A549 treated with DMSO at 1 μM for 4 hours (cell line): ENCODE data around the gene FAM184B. TPM values are rescaled to one million over a fixed set of nuclear protein-coding genes. Genes with fewer than 3 reads are reported as not detected.

ENCODE experiments used
- total RNA-seq: library from RNA; stranded (reverse); fragments of 200-300 nt; extraction: Qiagen RNA extraction; gene quantifications from 5 replicates; pipeline ENCODE4 v1.2.3, GENCODE V29; 2022; ENCODE audit warnings: low read depth

The FAM184B gene
- total RNA-seq: 0.02 to 0.05 TPM (median 0.03 TPM) in 3 of 5 replicates, not detected in the others

GRCh38 chr4:17781300-17782287 is at the start of gene FAM184B:
TSS of gene FAM184B (minus strand) at chr4:17781621. CDS start at chr4:17781299, 322 bp downstream.

DNA sequence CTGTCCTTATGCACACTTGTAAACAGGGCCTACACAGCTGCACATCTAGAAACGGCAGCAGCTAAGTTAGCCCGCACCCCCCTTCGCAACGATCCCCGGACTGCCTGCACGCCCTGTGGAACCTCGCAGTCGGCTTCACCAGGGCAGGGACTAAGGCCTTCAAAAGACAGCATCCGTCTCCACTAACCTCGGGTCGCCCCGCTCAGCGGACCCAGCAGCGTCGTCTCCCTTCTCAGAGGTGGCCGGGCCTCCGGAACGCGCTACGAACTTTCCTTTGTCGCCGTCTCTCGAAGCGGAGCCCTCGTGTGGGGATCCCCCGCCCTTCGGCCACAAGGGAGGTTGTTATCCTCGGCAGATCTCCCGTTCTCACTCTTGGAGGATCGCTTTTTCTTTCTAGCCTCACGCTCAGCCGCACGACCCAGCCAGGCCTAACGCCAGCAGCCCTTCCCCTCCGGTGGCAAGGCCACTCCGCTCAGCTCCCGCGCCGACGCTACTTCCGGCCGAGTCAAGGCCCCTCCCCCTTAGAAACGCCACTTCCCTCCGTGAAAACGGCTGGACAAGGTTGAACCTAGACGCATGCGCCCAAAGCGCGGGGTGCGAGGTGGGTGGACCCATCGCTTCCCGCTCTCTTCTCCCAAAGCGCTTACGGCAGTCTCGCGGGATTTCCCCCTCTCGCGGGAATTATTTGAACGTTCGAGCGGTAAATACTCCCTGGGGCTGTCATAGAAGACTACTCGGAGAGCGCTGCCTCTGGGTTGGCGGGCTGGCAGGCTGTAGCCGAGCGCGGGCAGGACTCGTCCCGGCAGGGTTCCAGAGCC is 29.0 kb upstream of the FAM184B start, which contains the start of the genes DCAF16 and NCAPG:
TSS of gene DCAF16 (minus strand) at position 498 of the 818 bp plus-strand sequence. CDS start 6,616 bp downstream, outside the sequence.
TSS of gene NCAPG (plus strand) at position 720 of the 818 bp plus-strand sequence. CDS start 99 bp downstream, outside the sequence.

GRCh38 chr4:17614416-17615299 is 166.8 kb downstream of the FAM184B start, which contains the start of gene MED28:
TSS of gene MED28 (plus strand) at chr4:17614641. CDS start at chr4:17614655, 14 bp downstream.

Other genes starting within 250 kb of the FAM184B start
- 34.4 to 42.5 TPM (median 37.0 TPM) in 5 replicates for gene LAP3, start 204.4 kb downstream of the FAM184B start, total RNA-seq
- 26.8 to 35.6 TPM (median 32.9 TPM) in 5 replicates for gene MED28, start 167.0 kb downstream of the FAM184B start, total RNA-seq
- 5.1 to 11.8 TPM (median 7.4 TPM) in 5 replicates for gene DCAF16, start 29.1 kb upstream of the FAM184B start, total RNA-seq
- 20.4 to 32.9 TPM (median 29.1 TPM) in 5 replicates for gene NCAPG, start 29.4 kb upstream of the FAM184B start, total RNA-seq
- gene LCORL, start 240.1 kb upstream of the FAM184B start, total RNA-seq: 4.2 to 6.1 TPM (median 4.9 TPM) in 5 replicates